Liver (tissue), 9 donors: ENCODE results near the gene GNG12. TPM values are rescaled to one million over a fixed set of nuclear protein-coding genes. Genes with fewer than 3 reads are reported as not detected.

Experiments
- DNase-seq: peaks from one replicate; pipeline ENCODE4 v3.0.0-alpha.2; 2017; ENCODE audit warnings: low spot score
- H3K27ac ChIP-seq, 2 donors: one replicate each; pipeline ENCODE4 v1.7.0; 2013; ENCODE audit warnings: inconsistent platforms in 2 of 2, low read length in 2 of 2, control low read depth in 1 of 2, low read depth in 1 of 2, mild to moderate bottlenecking in 1 of 2
- H3K27me3 ChIP-seq, 4 donors: one replicate each; pipeline versions ENCODE4 v1.6.1 to v1.7.0; 2013; ENCODE audit warnings: low read length in 3 of 4, inconsistent platforms in 1 of 4, mild to moderate bottlenecking in 1 of 4, moderate library complexity in 1 of 4; ENCODE audit not compliant: control insufficient read depth in 4 of 4, insufficient read depth in 4 of 4
- H3K36me3 ChIP-seq, 4 donors: one replicate each; pipeline versions ENCODE4 v1.6.1 to v1.7.0; 2013; ENCODE audit warnings: low read length in 3 of 4, mild to moderate bottlenecking in 3 of 4, low read depth in 1 of 4, moderate library complexity in 1 of 4; ENCODE audit not compliant: control insufficient read depth in 4 of 4, insufficient read depth in 3 of 4
- H3K4me1 ChIP-seq, 4 donors: one replicate each; pipeline versions ENCODE4 v1.6.1 to v1.7.0; 2013; ENCODE audit warnings: low read length in 3 of 4, mild to moderate bottlenecking in 3 of 4, moderate library complexity in 1 of 4; ENCODE audit not compliant: control insufficient read depth in 4 of 4, insufficient read depth in 4 of 4
- H3K4me3 ChIP-seq, 3 donors: one replicate each; pipeline versions ENCODE4 v1.6.1 to v1.7.0; 2013; ENCODE audit warnings: low read length in 3 of 3, control low read depth in 1 of 3, low read depth in 1 of 3, mild to moderate bottlenecking in 1 of 3
- H3K9ac ChIP-seq, 2 donors: one replicate each; pipeline ENCODE4 v1.7.0; 2013; ENCODE audit warnings: low read length in 2 of 2, mild to moderate bottlenecking in 2 of 2, moderate library complexity in 2 of 2, control low read depth in 1 of 2, low read depth in 1 of 2
- H3K9me3 ChIP-seq, 4 donors: one replicate each; pipeline versions ENCODE4 v1.6.1 to v1.7.0; 2013; ENCODE audit warnings: low read length in 3 of 4; ENCODE audit not compliant: control insufficient read depth in 4 of 4
- FOXA2 ChIP-seq: IDR thresholded peaks from 2 replicates; pipeline ENCODE4 v1.6.1; 2016; ENCODE audit warnings: antibody characterized with exemption
- HNF4A ChIP-seq, 2 donors: conservative IDR thresholded peaks; 2 replicates each; pipeline ENCODE4 v1.6.1; 2016; ENCODE audit warnings: antibody characterized with exemption in 2 of 2, mild to moderate bottlenecking in 2 of 2
- JUND ChIP-seq, 2 donors: IDR thresholded peaks; 2 replicates each; pipeline ENCODE4 v1.6.1; 2016; ENCODE audit warnings: antibody characterized with exemption in 2 of 2
- NR2F2 ChIP-seq: IDR thresholded peaks from 2 replicates; pipeline ENCODE4 v1.6.1; 2016; ENCODE audit warnings: antibody characterized with exemption
- RAD21 ChIP-seq, 2 donors: IDR thresholded peaks; 2 replicates each; pipeline ENCODE4 v1.6.1; 2016; ENCODE audit warnings: antibody characterized with exemption in 2 of 2, mild to moderate bottlenecking in 2 of 2
- RXRA ChIP-seq, 2 donors: IDR thresholded peaks; 2 replicates each; pipeline ENCODE4 v1.6.1; 2017 to 2018; ENCODE audit warnings: antibody characterized with exemption in 2 of 2, mild to moderate bottlenecking in 1 of 2
- SP1 ChIP-seq: IDR thresholded peaks from 2 replicates; pipeline ENCODE4 v1.6.1; 2018; ENCODE audit warnings: antibody characterized with exemption, mild to moderate bottlenecking
- WGBS: extraction: QIAGEN DNeasy Blood & Tissue Kit; methylation state at CpG from one replicate; pipeline ENCODE4 v1.1.7; 2013; 5-methylcytosine and 5-hydroxymethylcytosine counted together
- polyA plus RNA-seq, 2 donors: library from polyadenylated mRNA; stranded (reverse) in 1 of 2; unstranded in 1 of 2; fragments of 200-250 nt in 1 of 2; fragments of >200 nt in 1 of 2; fragmentation: Nextera tagmentation in 1 of 2; extraction: Ambion mirVana in 1 of 2; gene quantifications; one replicate each; pipeline versions ENCODE4 v1.2.1 to v1.2.3, GENCODE V29; 2013 to 2015
- total RNA-seq, 2 donors: library from RNA; depleted of rRNA; stranded (reverse); fragments of >200 nt; gene quantifications; one replicate each; pipeline ENCODE4 v1.2.3, GENCODE V29; 2014
- TF ChIP-seq, protein P1 (sequence below): fragments of 150-350 bp; IDR thresholded peaks from 2 replicates; pipeline ENCODE4 v1.5.1; 2017; ENCODE audit warnings: improper control_type of control experiment, low read depth, low read length; ENCODE audit not compliant: missing input control
- TF ChIP-seq, protein P2 (sequence below): IDR thresholded peaks from 2 replicates; pipeline ENCODE4 v1.6.1; 2016; ENCODE audit warnings: antibody characterized with exemption
- TF ChIP-seq, protein P3 (sequence below): IDR thresholded peaks from 2 replicates; pipeline ENCODE4 v1.6.1; 2016; ENCODE audit warnings: antibody characterized with exemption
- TF ChIP-seq, protein P4 (sequence below): IDR thresholded peaks from 2 replicates; pipeline ENCODE4 v1.6.1; 2016; ENCODE audit warnings: antibody characterized with exemption, mild to moderate bottlenecking
- donor health status: healthy.
- donor health status: healthy.
- donor health status: healthy.
- donor health status: healthy.
- donor health status: healthy.

GNG12 gene
- total and polyA plus RNA-seq, 4 donors, result 15.4 to 26.1 (median 19.7) TPM

DNA sequence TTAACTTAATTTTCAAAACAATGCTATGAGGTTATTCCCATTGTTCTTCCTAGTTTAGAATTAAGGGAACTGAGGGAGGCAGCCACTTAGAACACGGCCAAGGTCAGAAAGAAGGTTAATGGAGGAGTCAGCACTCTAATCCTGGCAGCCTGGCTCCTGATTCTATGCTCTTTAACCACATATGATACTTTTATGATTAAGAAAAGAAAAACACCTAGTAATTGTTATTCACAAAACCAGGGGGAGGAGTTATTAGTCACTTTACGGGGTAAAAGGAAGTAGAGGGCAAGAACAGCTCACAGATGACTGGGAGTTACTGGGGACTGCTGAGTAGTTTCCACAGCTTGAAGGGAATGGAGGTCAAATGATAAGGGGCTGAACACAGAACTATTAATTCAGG, 109.6 kb downstream of the GNG12 start:
- TF ChIP-seq, protein P1, sequence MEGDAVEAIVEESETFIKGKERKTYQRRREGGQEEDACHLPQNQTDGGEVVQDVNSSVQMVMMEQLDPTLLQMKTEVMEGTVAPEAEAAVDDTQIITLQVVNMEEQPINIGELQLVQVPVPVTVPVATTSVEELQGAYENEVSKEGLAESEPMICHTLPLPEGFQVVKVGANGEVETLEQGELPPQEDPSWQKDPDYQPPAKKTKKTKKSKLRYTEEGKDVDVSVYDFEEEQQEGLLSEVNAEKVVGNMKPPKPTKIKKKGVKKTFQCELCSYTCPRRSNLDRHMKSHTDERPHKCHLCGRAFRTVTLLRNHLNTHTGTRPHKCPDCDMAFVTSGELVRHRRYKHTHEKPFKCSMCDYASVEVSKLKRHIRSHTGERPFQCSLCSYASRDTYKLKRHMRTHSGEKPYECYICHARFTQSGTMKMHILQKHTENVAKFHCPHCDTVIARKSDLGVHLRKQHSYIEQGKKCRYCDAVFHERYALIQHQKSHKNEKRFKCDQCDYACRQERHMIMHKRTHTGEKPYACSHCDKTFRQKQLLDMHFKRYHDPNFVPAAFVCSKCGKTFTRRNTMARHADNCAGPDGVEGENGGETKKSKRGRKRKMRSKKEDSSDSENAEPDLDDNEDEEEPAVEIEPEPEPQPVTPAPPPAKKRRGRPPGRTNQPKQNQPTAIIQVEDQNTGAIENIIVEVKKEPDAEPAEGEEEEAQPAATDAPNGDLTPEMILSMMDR, result no peak
- peak; percentile 77 for TF ChIP-seq NR2F2
- no peaks in the 10 kb centered on the region for H3K36me3 ChIP-seq
- no peak for DNase-seq
- no peak overlapping the region for H3K9ac ChIP-seq
- H3K4me3 ChIP-seq, result no peak overlapping the region
- H3K4me1 ChIP-seq, result peaks cover 0 to 2% (median 0%) of the 10 kb centered on the region in 4 donors
- no peaks in the 10 kb centered on the region for H3K27me3 ChIP-seq
- H3K9me3 ChIP-seq, result no peaks in the 10 kb centered on the region
- H3K27ac ChIP-seq, result no peak overlapping the region
- WGBS, result 67% methylated on average over 2 of the region's 2 CpGs

DNA sequence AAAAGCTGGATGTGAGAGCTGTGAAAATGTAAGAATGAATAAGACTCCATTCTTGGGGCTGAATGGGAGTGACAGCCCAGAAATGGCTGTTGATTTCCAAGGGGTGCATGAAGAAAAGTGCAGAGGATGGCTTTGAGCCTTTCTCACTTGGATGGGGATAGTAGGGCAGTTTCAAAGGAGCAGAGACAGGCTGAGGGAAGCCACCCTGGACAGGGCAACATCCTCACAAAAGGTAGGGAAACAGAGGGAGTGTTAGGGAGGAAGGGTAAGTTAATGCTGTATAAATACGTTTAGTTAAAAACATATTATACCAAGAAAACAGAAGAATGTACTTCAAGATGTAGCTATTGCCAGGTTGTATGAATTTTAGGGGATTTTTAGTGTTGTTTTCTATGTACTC, 110.1 kb downstream of the GNG12 start:
- WGBS, result 82% methylated on average over 1 of the region's 1 CpG

More for the DNA sequence above, 110.1 kb downstream of the GNG12 start:
- peaks cover 0 to 3% (median 1%) of the 10 kb centered on the region in 4 donors for H3K4me1 ChIP-seq
- H3K27me3 ChIP-seq, result no peaks in the 10 kb centered on the region
- H3K9me3 ChIP-seq, result no peaks in the 10 kb centered on the region
- H3K9ac ChIP-seq, result no peak overlapping the region
- H3K27ac ChIP-seq, result no peak overlapping the region
- H3K4me3 ChIP-seq, result no peak overlapping the region
- DNase-seq, result no peak
- no peak for TF ChIP-seq HNF4A (conservative IDR thresholded peaks at IDR 0.05)
- TF ChIP-seq, protein P2, sequence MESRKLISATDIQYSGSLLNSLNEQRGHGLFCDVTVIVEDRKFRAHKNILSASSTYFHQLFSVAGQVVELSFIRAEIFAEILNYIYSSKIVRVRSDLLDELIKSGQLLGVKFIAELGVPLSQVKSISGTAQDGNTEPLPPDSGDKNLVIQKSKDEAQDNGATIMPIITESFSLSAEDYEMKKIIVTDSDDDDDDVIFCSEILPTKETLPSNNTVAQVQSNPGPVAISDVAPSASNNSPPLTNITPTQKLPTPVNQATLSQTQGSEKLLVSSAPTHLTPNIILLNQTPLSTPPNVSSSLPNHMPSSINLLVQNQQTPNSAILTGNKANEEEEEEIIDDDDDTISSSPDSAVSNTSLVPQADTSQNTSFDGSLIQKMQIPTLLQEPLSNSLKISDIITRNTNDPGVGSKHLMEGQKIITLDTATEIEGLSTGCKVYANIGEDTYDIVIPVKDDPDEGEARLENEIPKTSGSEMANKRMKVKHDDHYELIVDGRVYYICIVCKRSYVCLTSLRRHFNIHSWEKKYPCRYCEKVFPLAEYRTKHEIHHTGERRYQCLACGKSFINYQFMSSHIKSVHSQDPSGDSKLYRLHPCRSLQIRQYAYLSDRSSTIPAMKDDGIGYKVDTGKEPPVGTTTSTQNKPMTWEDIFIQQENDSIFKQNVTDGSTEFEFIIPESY, result no peak
- no peak for TF ChIP-seq FOXA2
- TF ChIP-seq RXRA (IDR thresholded peaks at IDR 0.05), result no peak
- TF ChIP-seq, protein P1, result no peak
- no peak for TF ChIP-seq SP1
- no peak for TF ChIP-seq RAD21 (IDR thresholded peaks at IDR 0.05)
- no peak for TF ChIP-seq JUND (IDR thresholded peaks at IDR 0.05)
- TF ChIP-seq, protein P3, sequence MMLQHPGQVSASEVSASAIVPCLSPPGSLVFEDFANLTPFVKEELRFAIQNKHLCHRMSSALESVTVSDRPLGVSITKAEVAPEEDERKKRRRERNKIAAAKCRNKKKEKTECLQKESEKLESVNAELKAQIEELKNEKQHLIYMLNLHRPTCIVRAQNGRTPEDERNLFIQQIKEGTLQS, result no peak
- TF ChIP-seq, protein P4, sequence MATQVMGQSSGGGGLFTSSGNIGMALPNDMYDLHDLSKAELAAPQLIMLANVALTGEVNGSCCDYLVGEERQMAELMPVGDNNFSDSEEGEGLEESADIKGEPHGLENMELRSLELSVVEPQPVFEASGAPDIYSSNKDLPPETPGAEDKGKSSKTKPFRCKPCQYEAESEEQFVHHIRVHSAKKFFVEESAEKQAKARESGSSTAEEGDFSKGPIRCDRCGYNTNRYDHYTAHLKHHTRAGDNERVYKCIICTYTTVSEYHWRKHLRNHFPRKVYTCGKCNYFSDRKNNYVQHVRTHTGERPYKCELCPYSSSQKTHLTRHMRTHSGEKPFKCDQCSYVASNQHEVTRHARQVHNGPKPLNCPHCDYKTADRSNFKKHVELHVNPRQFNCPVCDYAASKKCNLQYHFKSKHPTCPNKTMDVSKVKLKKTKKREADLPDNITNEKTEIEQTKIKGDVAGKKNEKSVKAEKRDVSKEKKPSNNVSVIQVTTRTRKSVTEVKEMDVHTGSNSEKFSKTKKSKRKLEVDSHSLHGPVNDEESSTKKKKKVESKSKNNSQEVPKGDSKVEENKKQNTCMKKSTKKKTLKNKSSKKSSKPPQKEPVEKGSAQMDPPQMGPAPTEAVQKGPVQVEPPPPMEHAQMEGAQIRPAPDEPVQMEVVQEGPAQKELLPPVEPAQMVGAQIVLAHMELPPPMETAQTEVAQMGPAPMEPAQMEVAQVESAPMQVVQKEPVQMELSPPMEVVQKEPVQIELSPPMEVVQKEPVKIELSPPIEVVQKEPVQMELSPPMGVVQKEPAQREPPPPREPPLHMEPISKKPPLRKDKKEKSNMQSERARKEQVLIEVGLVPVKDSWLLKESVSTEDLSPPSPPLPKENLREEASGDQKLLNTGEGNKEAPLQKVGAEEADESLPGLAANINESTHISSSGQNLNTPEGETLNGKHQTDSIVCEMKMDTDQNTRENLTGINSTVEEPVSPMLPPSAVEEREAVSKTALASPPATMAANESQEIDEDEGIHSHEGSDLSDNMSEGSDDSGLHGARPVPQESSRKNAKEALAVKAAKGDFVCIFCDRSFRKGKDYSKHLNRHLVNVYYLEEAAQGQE, result no peak
- no peaks in the 10 kb centered on the region for H3K36me3 ChIP-seq
